ENCODE measurements around the gene EPDR1. TPM values are rescaled to one million over a fixed set of nuclear protein-coding genes. Genes with fewer than 3 reads are reported as not detected.

EPDR1 gene
- total RNA-seq, 1 donor from 2014 or later = 26.4 TPM

GRCh38 chr7:37901236-37901827, 19.1 kb upstream of the EPDR1 start:
- Histone ChIP-seq H3K27me3 (ENCODE audit: control insufficient read depth, insufficient read depth, low read length) (no peaks in the 10 kb centered on the region), H3K4me3 (ENCODE audit: low read depth, low read length) (no peak overlapping the region), H3K36me3 (ENCODE audit: control insufficient read depth, insufficient read depth, low read length) (no peaks in the 10 kb centered on the region)
- no peak for DNase-seq (ENCODE audit: low read depth)
- peak; percentile 54 for TF ChIP-seq CTCF (IDR thresholded peaks at IDR 0.05; ENCODE audit: insufficient read depth, low read length, poor library complexity, severe bottlenecking)

DNA sequence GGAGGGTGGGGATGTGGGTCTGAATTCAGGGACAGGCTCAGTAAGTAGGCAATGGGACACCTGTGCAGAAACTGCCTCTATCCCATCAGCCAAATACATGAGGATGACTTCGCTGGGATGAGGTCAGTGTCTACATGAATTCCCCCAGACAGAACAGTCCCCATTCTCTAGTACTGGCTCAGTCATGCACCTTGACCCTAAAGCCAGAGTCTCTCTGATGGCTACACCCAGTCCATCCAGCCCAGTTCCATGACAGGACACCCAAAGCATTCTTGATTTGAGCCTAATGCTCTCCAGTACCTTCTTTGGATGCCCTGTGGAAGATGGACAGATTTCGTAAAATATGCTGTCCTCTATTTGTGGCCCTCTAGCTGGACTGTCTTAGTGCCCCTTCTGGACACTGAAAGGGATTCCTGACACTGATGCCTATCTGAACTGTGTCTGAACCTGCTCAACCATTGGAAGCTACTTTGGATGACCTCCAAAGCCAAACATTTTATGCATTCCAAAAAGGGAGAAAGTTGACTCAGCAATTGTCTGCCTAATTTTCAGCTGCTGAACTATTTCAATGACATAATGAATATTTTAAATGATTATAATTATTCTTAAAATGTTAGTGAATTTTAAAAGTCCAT, 18.4 kb upstream of the EPDR1 start:
- H3K27me3 ChIP-seq (ENCODE audit: control insufficient read depth, insufficient read depth, low read length) = no peaks in the 10 kb centered on the region
- H3K36me3 ChIP-seq (ENCODE audit: control insufficient read depth, insufficient read depth, low read length) = no peaks in the 10 kb centered on the region
- no peak overlapping the region for H3K4me3 ChIP-seq (ENCODE audit: low read depth, low read length)
- TF ChIP-seq CTCF (IDR thresholded peaks at IDR 0.05; ENCODE audit: insufficient read depth, low read length, poor library complexity, severe bottlenecking) = no peak
- DNase-seq (ENCODE audit: low read depth) = no peak

DNA sequence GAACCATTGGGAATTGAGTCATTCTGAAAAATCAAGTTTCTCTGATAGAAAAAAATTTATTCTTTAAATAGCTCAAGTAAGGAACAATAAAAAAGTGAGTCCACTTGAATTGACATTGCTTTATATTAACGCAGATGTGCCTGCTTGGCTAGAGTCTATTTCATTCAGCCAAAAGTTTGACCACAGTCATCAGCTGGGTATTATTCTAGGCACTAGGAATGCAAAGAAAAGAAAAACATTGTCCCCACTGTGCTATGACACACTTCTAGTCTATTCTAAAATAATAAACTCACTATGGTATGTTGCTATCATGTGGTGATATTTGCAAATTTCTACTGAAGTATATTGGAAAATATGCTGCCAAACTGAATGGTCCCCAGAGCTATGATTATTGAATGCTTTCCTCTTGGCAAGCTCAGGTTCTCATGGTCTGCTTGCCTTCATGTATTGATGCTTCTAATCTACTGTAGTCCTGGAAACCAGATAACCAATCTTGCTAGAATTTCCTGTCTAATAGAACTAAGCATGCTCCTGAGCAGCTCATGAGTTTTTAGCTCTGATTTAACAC, 12.1 kb upstream of the EPDR1 start:
- Histone ChIP-seq H3K27me3 (ENCODE audit: control insufficient read depth, insufficient read depth, low read length) (no peaks in the 10 kb centered on the region), H3K4me3 (ENCODE audit: low read depth, low read length) (no peak overlapping the region), H3K36me3 (ENCODE audit: control insufficient read depth, insufficient read depth, low read length) (no peaks in the 10 kb centered on the region)
- no peak for TF ChIP-seq CTCF (IDR thresholded peaks at IDR 0.05; ENCODE audit: insufficient read depth, low read length, poor library complexity, severe bottlenecking)
- no peak for DNase-seq (ENCODE audit: low read depth)

- no peak for TF ChIP-seq CTCF (IDR thresholded peaks at IDR 0.05; ENCODE audit: insufficient read depth, low read length, poor library complexity, severe bottlenecking)
- no peak for DNase-seq (ENCODE audit: low read depth)
- Histone ChIP-seq H3K4me3 (ENCODE audit: low read depth, low read length) (no peak overlapping the region), H3K36me3 (ENCODE audit: control insufficient read depth, insufficient read depth, low read length) (no peaks in the 10 kb centered on the region), H3K27me3 (ENCODE audit: control insufficient read depth, insufficient read depth, low read length) (peaks cover 7% of the 10 kb centered on the region)
These were observed 7.7 kb upstream of the EPDR1 start for GRCh38 chr7:37912756-37913155.

GRCh38 chr7:37915438-37915837, 5.0 kb upstream of the EPDR1 start:
- TF ChIP-seq CTCF (IDR thresholded peaks at IDR 0.05; ENCODE audit: insufficient read depth, low read length, poor library complexity, severe bottlenecking) = no peak
- H3K27me3 ChIP-seq (ENCODE audit: control insufficient read depth, insufficient read depth, low read length) = peaks cover 7% of the 10 kb centered on the region
- H3K4me3 ChIP-seq (ENCODE audit: low read depth, low read length) = no peak overlapping the region
- H3K36me3 ChIP-seq (ENCODE audit: control insufficient read depth, insufficient read depth, low read length) = no peaks in the 10 kb centered on the region
- no peak for DNase-seq (ENCODE audit: low read depth)

Measured in kidney epithelial cell (primary cell).